Stimulated activated CD4-positive, alpha-beta T cell treated with anti-CD3 and anti-CD28 coated beads, Interleukin-12 subunit alpha, Interleukin-12 subunit beta, amount 100 ng/mL, for 4 hours (primary cell): ENCODE results near the gene C12orf56.
A peak's percentile ranks its signal among the peaks of the same experiment; 100 is the strongest.
"Not testable (repeated sequence)": the region's sequence is repeated elsewhere in the genome, so short reads cannot be mapped to it uniquely, and the experiment has no call there.

Source experiments
- DNase-seq: peaks from one replicate; pipeline ENCODE4 v3.0.0-alpha.2; 2020

C12orf56 gene

DNA sequence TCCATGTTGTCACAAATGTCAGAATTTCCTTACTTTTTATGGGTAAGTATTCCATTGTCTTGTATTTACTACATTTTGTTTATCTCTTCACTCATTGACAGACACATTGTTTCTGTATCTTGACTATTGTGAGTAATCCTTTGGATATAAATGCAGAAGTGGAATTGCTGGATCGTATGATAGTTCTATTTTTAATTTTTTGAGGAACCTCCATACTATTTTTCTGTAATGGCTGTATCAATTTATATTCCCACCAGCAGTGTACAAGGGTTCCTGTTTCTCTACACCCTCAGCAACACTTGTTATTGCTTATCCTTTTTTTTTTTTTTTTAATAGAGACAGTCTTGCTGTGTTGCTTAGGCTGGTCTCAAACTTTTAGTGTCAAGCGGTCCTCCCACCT, 164.9 kb downstream of the C12orf56 start:
- DNase-seq: no peak

DNA sequence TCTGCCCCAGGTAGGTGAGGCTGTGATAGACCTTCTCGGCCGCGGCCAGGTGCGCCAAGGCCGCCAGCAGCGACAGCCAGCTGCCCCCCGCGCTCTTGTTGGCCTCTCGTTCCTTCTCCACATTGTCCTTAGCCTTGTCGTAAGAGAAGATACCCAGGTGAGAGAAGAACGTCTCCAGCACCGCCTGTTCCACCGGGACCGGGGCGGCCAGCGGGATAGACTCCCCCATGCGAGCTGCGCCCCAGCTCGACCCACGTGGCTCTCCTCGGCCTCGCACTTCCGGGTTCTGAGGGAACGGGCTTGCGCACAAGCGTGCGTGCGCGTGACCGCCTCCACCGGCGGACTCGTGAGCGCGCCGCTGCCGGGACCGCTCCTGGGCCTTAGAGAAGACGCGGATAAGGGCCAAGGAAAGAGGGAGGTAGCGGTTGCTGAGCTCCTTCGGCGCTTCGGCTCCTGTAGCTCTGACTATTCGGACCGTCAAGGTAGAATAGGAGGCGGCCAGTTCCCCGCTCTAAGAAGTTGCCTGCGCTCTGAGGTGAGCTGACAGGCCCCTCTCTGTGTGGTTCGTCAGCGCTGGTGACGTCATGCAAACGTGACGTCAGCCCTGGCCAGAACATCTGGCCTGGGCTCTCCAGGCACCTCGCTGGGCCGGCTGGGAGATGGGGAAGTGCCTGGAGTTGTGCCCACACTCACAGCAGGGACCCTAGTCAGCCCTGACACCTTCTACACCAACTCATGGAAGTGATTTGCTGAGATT, 168.4 kb downstream of the C12orf56 start, which contains the start of gene KICS2:
KICS2 (minus strand) TSS at position 288 of the 757 bp plus-strand sequence; CDS start at position 229, 59 bp downstream.
- peak; percentile 86 for DNase-seq

DNA sequence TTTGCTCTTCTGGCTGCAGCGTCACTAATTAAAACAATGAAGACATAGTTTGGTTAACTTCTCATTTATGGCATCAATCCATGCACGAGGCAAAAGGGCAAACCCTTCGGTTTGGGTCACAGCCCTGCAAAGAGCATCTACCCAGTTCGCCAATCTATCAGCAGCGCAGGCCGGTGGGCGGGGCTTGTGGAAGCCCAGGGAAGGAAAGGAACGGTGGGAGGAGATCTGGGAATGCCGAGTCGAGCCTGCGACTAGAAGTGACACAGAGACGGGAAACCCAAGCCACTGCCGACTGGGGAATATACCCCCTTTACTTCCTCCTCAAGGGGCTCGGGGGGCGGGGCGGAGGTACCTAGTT, 168.9 kb downstream of the C12orf56 start:
- peak; percentile 68 for DNase-seq

DNA sequence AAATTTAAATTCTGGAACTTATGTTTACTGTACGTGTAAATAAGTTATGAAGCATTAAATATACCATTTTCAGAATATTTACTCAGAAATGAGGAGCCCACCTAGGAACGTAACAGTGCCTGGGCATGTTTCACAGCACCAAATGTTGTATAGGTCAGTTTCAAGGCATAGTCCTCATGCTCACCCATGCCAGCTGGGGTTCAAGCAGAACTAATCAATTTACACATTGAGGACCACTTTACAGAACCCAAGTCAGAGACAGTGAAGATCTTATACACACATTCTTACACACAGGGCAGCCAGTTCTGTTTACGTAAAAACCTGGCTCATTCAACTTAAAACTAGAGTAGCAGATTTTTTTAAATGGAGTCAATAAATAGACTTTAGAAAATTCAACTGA, 170.5 kb downstream of the C12orf56 start:
- no peak for DNase-seq

DNA sequence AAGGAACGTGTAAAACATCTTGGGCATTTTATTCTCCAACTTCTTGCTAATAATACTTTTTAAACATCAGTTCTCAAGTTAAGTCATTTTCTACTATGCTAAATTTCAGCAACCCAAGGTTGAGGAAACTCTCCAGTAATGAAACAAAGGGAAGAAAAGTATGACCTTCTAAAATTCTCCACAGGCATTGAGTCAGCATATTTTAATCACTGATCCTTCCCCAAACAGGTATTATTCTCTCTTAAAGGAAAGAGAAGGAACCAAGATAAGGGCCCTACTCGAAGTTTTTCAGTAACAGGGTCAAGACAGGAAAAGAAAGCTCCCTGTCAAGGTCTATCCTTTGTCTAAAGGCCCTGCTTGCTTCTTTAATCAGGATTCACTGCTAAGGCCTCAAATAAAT, 171.4 kb downstream of the C12orf56 start:
- no peak for DNase-seq

DNA sequence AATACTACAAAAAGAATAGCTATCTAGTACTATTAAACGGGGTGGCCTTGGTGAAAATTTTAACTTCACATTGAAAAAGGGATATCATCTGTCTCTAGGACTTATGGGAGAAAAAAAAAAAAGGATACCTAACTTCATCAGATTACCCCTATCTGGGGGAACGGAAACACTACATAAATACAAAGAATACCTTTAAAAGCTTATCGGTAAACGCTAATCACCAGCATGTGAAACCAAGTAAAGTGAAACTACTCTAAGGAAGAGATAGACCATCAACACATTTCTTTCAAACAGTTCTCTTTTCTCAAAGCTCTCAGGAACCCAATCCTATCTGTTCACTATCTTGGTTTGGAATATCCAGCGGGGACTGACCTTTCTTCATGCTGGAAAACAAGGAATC, 172.0 kb downstream of the C12orf56 start:
- no peak for DNase-seq

DNA sequence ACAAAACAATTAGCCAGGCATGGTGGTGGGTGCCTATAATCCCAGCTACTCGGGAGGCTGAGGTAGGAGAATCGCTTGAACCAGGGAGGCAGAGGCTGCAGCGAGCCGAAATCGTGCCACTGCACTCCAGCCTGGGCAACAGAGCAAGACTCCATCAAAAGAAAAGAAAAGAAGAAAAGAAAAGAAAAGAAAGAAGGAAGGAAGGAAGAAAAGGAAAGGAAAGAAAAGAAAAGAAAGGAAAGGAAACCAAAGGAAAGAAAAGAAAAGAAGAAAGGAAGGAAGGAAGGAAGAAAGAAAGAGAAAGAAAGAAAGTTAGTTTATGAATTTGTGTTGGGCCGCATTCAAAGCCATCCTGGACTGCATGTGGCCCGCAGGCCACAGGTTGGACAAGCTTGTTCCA, 172.9 kb downstream of the C12orf56 start:
- not testable (repeated sequence) for DNase-seq

DNA sequence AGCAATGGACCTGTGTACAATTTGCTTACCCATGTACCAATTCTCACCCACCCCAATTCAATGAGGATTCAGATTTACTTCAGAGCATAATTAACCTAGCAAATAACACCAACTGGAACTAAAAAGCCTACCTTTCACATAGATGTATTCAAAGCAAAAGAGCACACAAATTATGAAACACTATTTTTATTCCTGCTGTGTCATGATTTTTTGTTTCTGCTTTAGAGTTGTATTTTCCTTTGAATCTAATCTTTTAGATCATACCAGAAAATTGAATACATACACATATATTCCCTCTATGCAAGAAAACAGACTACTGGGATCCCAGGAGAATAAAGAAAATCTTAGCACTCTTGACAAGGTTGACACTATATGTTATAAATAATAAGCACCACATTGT, 174.3 kb downstream of the C12orf56 start:
- no peak for DNase-seq
